ENCODE results near the gene PCK1. TPM values are rescaled to one million over a fixed set of nuclear protein-coding genes. Genes with fewer than 3 reads are reported as not detected.

The PCK1 gene
- total RNA-seq, 4 donors from 2014 or later, result 0.10 to 3.2 (median 1.7) TPM

DNA sequence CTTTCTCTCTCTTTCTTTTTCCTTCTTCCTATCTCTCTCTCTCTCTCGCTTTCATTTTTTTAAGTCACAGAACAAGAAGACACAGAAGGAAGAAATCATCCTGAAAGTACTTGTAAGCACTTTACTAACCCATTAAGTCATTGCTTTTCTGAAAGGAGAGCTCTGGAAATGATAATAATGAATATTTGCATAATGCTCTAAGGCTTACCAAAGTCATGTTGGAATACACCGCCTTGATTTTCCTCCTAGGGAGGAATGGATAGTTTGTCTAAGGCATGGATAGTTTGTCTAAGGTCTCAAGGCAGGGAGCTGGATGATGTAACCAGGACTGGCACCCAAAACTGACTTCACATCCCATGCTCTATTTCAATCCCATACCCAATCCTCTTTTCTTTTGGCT is 23.1 kb upstream of the PCK1 start:
- Histone ChIP-seq H3K4me1 (no peaks in the 10 kb centered on the region), H3K4me3 (no peak overlapping the region), H3K36me3 (no peaks in the 10 kb centered on the region), H3K27me3 (peaks cover 0 to 5% (median 3%) of the 10 kb centered on the region in 3 donors), H3K27ac (no peak overlapping the region), H3K9me3 (no peaks in the 10 kb centered on the region)
- no peak for DNase-seq
- intact Hi-C loops (cut with DNase I; ENCODE audit: low total_unique reads) (no loop called here), in situ Hi-C loops (cut with MboI; ENCODE audit: low sequenced_read_pairs in 4 of 4) (no loop called here)
- no peak for ATAC-seq
- TF ChIP-seq, protein P1, sequence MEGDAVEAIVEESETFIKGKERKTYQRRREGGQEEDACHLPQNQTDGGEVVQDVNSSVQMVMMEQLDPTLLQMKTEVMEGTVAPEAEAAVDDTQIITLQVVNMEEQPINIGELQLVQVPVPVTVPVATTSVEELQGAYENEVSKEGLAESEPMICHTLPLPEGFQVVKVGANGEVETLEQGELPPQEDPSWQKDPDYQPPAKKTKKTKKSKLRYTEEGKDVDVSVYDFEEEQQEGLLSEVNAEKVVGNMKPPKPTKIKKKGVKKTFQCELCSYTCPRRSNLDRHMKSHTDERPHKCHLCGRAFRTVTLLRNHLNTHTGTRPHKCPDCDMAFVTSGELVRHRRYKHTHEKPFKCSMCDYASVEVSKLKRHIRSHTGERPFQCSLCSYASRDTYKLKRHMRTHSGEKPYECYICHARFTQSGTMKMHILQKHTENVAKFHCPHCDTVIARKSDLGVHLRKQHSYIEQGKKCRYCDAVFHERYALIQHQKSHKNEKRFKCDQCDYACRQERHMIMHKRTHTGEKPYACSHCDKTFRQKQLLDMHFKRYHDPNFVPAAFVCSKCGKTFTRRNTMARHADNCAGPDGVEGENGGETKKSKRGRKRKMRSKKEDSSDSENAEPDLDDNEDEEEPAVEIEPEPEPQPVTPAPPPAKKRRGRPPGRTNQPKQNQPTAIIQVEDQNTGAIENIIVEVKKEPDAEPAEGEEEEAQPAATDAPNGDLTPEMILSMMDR (IDR thresholded peaks at IDR 0.05 in 4 of 5, conservative IDR thresholded peaks at IDR 0.05 in 1 of 5), result no peak
- no peak for TF ChIP-seq POLR2A (IDR thresholded peaks at IDR 0.05)

GRCh38 chr20:57539889-57540288 is 21.0 kb upstream of the PCK1 start:
- DNase-seq (no peak), ATAC-seq (no peak)
- no peaks in the 10 kb centered on the region for H3K36me3 ChIP-seq
- in situ Hi-C loops (cut with MboI; ENCODE audit: low sequenced_read_pairs in 4 of 4), result no loop called here
- intact Hi-C loops (cut with DNase I; ENCODE audit: low total_unique reads), result no loop called here
- no peak overlapping the region for H3K4me3 ChIP-seq
- no peak overlapping the region for H3K27ac ChIP-seq
- H3K27me3 ChIP-seq, result peaks cover 0 to 5% (median 0%) of the 10 kb centered on the region in 3 donors
- no peaks in the 10 kb centered on the region for H3K4me1 ChIP-seq
- no peak for TF ChIP-seq POLR2A (IDR thresholded peaks at IDR 0.05)
- TF ChIP-seq, protein P1 (IDR thresholded peaks at IDR 0.05 in 4 of 5, conservative IDR thresholded peaks at IDR 0.05 in 1 of 5), result no peak
- no peaks in the 10 kb centered on the region for H3K9me3 ChIP-seq

DNA sequence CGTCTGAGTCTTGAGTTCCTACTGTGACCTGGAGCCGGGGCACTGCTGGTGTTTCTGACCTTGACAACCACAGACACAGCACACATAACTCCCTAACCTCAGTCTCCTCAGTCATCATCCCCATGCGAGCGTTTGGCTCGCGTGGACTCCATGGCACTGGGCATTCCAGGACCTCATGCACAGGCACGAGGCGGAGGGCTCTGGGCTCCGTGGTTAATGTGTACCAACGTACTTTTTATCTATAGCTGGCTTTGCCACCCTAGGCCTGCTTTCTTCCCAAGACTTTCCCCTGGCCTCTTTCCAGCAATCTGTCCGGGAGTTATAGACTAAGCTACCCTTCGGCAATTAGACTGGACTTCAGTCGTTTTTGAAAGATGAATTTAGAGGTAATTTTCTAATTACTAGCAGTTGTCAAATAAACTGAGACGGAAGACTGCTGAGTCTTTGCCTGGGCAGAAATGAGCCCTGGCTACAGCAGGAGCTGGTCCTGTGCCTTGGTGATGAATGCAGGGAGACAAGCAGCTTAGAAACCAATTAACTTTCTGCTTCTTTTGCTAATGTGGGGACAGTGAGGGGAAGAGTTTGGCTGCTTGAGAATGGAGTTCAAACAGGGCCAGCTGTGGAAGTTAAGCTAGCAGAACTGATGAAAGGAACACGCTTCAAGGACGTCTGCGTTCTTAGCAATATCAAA is 19.9 kb upstream of the PCK1 start:
- H3K36me3 ChIP-seq, result no peaks in the 10 kb centered on the region
- intact Hi-C loops (cut with DNase I; ENCODE audit: low total_unique reads) (no loop called here), in situ Hi-C loops (cut with MboI; ENCODE audit: low sequenced_read_pairs in 4 of 4) (no loop called here)
- DNase-seq, result no peak
- H3K9me3 ChIP-seq, result no peaks in the 10 kb centered on the region
- no peak overlapping the region for H3K27ac ChIP-seq
- TF ChIP-seq POLR2A (IDR thresholded peaks at IDR 0.05), result no peak
- TF ChIP-seq, protein P1 (IDR thresholded peaks at IDR 0.05 in 4 of 5, conservative IDR thresholded peaks at IDR 0.05 in 1 of 5), result no peak
- ATAC-seq, result no peak
- H3K27me3 ChIP-seq, result peaks cover 0 to 5% (median 0%) of the 10 kb centered on the region in 3 donors
- no peak overlapping the region for H3K4me3 ChIP-seq
- no peaks in the 10 kb centered on the region for H3K4me1 ChIP-seq

DNA sequence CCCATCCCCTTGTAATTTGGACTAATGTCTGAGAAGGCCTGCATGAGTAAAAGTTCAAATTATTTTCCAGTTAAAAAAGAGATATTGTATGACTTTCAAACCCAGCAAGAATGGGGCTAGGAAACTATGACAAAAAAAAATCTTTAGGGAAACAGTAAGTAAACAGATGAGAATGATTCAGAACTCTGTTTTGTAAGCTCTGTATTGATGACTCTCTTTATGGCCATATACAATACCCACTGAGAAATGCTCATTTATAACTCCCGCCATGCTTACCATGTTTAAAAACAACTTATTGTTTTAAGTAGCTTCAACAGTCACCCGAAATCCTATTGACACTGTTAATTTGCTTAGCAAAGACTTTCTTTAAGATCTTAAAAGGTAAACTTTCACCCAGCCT is 17.2 kb upstream of the PCK1 start:
- in situ Hi-C loops (cut with MboI; ENCODE audit: low sequenced_read_pairs in 4 of 4), result no loop called here
- intact Hi-C loops (cut with DNase I; ENCODE audit: low total_unique reads), result no loop called here
- no peak overlapping the region for H3K27ac ChIP-seq
- no peaks in the 10 kb centered on the region for H3K9me3 ChIP-seq
- DNase-seq (no peak), ATAC-seq (no peak)
- TF ChIP-seq, protein P1 (IDR thresholded peaks at IDR 0.05 in 4 of 5, conservative IDR thresholded peaks at IDR 0.05 in 1 of 5), result no peak
- no peak for TF ChIP-seq POLR2A (IDR thresholded peaks at IDR 0.05)
- H3K27me3 ChIP-seq, result no peaks in the 10 kb centered on the region
- no peak overlapping the region for H3K4me3 ChIP-seq
- no peaks in the 10 kb centered on the region for H3K36me3 ChIP-seq
- H3K4me1 ChIP-seq, result no peaks in the 10 kb centered on the region

All from gastrocnemius medialis (tissue), 4 donors.